HG03442 (cell line): ENCODE results near the gene HES7.
"Not testable (repeated sequence)": the region's sequence is repeated elsewhere in the genome, so short reads cannot be mapped to it uniquely, and the experiment has no call there.

Experiments used
- ATAC-seq: cut with Tn5 transposase; IDR thresholded peaks from one replicate; pipeline ENCODE4 v1.9.1; 2021; ENCODE audit warnings: mild to moderate bottlenecking, moderate library complexity; ENCODE audit not compliant: unreplicated experiment

Gene HES7

GRCh38 chr17:8105957-8106398 is 17.9 kb downstream of the HES7 start:
- ATAC-seq, result no peak

DNA sequence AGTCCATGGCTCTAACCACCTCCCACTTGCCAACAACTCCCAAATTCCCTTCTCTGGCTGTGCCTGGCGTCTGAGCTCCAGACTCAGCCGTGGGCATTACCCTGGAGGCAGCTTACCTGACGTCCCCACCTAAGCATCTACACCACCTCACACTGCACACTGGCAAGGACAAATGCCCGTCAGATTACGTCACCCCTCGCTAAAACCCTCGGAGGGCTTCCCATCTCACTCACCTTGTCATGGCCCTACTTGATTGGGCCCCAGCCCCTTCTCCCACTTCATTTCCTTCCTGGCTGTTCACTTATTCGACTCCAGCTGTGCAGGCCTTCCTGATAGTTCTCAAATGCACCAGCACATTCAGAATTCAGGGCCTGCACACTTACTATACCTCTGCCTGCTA is 19.0 kb downstream of the HES7 start:
- ATAC-seq, result no peak

- no peak for ATAC-seq
Measured at GRCh38 chr17:8103549-8103948, 20.4 kb downstream of the HES7 start.

DNA sequence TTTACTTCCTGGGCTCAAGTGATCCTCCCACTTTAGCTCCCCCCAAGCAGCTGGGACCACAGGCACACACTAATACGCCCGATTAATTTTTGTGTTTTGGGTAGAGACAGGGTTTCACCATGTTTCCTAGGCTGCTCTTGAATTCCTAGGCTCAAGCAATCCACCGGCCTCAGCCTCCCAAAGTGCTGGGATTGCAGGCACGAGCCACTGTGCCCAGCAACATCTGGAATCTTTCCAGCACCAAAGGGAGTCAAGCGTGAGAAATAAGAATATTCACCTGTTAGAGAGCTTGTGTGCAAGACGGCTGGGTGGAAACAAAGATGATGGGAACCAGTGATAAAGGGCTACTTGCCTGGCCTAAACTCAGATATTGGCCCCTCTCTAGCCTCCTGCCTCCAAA is 22.2 kb downstream of the HES7 start:
- no peak for ATAC-seq

DNA sequence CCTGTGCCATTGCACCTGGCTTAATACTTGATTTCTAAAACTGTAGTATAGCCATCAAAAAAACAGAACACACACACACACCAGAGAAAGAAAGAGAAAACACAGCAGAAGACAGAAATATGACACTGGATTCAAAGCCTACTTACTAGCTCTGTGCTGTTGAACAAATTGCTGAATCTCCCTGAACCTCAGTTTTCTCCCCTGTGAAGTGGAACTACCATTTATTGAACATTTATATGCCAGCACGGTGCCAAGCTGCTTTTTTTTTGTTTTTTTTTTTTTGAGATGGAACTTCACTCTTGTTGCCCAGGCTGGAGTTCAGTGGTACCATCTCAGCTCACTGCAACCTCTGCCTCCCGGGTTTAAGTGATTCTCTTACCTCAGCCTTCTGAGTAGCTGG is 23.1 kb downstream of the HES7 start:
- no peak for ATAC-seq

DNA sequence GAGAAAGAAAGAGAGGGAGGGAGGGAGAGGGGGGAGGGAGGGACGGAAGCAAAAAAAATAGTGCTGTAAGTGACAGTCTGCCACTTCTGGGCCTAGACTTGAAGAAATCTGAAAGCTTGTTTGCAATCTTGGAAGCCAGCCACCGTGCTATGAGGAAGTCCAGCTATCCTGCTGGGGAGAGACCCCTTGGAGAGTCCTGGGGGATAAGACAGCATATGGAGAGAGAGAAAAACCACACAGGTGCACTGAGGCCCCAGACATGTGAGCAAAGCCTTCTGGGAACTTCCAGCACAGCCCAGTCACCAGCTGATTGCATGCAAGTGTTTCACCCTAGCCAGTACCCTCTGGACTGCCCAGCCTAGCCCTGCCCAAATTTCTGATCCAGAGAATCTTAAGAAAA is 23.8 kb downstream of the HES7 start:
- no peak for ATAC-seq

DNA sequence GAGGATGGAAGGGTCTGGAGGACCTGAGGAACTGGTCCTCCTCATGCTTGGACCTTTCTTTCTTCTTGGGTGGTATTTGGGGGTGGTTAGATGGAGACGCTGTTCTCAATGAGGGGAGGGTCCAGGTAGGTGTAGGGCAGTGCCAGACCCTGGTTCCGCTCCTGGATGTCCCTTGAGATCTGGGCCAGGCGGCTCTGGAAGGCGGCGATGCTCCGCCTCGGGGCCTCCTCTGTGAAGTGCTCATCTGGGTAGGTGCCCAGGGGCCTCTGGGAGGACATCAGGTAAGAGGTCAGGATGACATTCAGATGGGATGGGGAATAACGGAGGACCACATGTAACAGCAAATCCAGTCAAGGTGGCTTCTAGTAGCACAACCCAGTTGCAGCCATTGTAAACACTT is 27.4 kb downstream of the HES7 start:
- no peak for ATAC-seq

DNA sequence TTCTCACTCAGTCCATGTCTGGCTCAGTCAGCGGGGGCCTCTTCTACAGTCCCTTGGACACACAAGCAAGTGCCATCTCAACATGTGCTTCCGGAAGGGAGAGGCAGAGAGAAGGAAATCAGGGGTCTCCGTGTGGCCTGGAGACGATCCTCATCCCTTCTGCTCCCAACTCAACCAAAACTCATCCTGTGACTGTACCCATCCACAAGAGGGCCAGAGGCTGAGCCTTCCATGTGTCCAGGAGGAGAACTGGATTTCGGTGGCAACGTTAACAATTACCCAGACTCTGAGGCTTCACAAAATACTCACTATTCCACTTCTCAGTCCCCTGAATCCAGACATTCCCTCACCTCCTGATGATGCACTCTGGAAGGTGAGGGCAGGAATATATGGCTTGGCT is 28.5 kb downstream of the HES7 start:
- ATAC-seq, result no peak

GRCh38 chr17:8091033-8091687 is 32.7 kb downstream of the HES7 start:
- ATAC-seq, result peak; percentile 32

- no peak for ATAC-seq
Measured at GRCh38 chr17:8089728-8090127, 34.2 kb downstream of the HES7 start.

DNA sequence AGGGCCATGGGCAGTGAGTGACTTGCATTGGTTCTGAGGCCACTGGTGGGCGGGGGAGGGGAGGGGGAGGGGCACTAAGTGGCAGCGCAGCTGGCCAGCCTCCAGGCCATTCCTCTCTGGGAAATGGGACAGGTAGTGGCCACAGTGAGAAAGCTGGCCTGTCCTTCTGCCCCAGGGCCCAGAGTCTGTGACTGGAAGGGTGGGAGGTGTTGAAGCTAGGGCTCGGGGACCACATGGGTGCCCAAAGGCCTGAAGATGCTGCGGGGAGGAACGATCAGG is 36.0 kb downstream of the HES7 start:
- ATAC-seq, result no peak

DNA sequence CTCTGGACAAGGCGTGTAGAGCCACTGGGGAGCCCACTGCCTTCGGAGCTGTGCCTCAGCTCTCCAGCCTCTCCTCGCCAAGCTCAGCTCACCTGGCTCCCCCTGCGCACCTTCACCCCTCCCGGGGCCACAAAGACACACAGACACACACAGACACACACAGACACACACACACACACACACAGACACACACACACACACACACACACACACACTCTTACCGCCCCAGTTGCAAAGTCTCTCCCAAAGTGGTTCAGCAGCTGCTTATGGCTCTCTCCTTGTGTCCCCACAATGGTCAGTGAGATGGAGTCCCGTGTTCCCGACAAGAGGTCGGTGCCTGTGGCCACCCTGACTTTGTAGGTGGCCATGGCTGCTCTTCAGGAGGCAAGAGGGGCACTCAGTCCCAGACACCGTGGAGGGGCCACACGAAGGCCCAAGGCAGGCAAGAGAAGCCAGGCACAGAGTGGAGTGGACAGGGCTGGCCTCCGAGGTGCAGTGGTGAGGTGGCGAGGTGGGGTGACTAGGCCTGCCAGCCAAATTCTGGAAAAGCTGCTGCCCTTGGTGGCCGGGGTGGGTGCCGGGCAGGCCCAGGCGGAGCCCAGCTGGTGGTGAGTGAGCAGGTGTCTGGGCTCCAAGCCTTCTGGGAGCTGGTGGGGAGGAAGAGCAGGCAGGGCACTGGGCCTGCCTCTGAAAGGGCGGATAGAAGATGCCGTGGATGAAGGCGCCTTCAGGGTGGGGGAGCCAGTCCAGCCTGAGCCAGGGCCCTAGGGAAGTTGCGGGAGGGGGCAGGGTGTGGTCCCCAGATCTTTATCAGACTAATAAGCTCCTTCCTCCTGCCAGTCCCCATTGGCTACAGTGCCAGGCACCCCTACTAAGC is 36.6 kb downstream of the HES7 start, which contains the start of gene ALOX12B:
TSS of gene ALOX12B (minus strand) at position 642 of the 877 bp plus-strand sequence. CDS start at position 368, 274 bp downstream.
- no peak for ATAC-seq

DNA sequence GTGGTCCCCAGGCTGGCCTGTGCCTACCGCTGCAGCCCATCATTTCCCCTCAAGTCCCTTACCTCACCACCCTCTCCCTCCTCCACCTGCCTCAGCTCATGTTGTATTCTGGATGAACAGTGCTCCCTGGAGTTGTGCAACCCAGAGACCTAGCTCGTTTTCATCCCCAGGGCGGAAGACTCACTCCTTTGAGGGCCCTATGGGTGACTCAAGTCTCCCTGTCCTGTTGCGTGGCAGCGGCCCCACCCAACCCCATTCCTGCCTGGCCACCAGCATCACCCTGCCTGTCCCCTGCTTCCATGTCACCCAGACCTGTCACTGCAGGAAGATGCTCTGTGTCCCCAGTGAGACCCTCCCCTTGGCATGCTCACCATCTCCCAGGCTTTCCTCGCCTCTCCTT is 39.7 kb downstream of the HES7 start:
- no peak for ATAC-seq

GRCh38 chr17:8082292-8082691 is 41.6 kb downstream of the HES7 start:
- ATAC-seq, result no peak

DNA sequence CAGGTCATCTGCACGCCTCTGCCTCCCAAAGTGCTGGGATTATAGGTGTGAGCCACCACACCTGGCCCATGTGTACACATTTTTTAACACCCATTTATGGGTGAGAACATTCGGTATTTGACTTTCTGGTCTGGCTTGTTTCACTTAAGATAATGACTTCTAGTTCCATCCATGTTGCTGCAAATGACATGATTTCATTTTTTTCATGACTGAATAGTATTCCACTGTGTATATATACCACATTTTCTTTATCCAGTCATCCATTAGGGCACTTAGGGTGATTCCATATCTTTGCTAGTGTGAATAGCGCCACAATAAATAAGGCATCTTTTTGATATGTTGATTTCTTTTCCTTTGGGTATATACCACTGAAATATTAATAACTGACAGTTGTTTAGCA is 42.0 kb downstream of the HES7 start:
- no peak for ATAC-seq

- no peak for ATAC-seq
Measured at GRCh38 chr17:8080799-8081219, 43.1 kb downstream of the HES7 start.

DNA sequence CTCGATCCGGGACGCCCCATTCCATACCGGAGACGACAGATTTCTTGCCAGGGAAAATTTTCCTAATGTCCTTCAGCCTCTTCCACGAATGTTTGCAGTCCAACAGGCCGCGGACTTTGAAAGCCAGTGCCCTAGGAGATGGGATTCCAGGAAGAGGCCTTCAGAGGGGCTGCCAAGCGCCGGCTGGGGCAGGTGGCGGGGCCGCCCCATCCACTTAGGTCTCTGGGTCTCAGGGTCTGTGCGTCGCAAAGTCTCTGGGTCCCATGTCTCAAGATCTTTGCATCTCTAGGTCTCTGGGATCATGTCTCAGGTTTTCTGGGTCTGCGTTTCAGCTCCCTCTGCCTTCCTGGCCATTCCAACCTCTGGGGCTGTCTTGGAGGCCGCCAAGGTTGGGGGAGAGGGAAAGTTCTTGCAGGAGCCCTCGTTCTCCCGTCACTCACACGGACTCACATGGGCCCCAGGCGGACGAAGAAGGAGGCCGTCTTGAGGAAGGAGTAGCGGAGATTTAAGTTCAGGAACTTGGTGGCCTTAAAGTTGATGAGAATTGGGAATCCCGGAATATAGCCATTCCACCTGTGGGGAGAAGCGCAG is 43.6 kb downstream of the HES7 start:
- no peak for ATAC-seq

- peak; percentile 63 for ATAC-seq
Measured at GRCh38 chr17:8079291-8080207, 44.4 kb downstream of the HES7 start.

- not testable (repeated sequence) for ATAC-seq
Measured at GRCh38 chr17:8077939-8078338, 46.0 kb downstream of the HES7 start.

- ATAC-seq, result no peak
Measured at GRCh38 chr17:8076502-8077266, 47.2 kb downstream of the HES7 start.
